Lower leg skin (tissue), 4 donors: ENCODE results near the gene SLC15A5. TPM values are rescaled to one million over a fixed set of nuclear protein-coding genes. Genes with fewer than 3 reads are reported as not detected.

ENCODE experiments used
- DNase-seq, 2 donors: peaks; one replicate each; pipeline ENCODE4 v3.0.0-alpha.2; 2019; ENCODE audit warnings: low spot score in 2 of 2
- H3K4me3 ChIP-seq: fragments of 200-600 bp; sonication (generic); 2 replicates; pipeline ENCODE4 v1.5.1; 2017; ENCODE audit warnings: mild to moderate bottlenecking, low read depth; ENCODE audit not compliant: poor library complexity, severe bottlenecking
- CTCF ChIP-seq, 3 donors: fragments of 450-650 bp; IDR thresholded peaks; one replicate each; pipeline ENCODE4 v1.5.1; 2016; ENCODE audit warnings: antibody characterized with exemption in 3 of 3, mild to moderate bottlenecking in 3 of 3, moderate library complexity in 2 of 3
- POLR2A ChIP-seq, 2 donors: fragments of 450-650 bp; IDR thresholded peaks; one replicate each; pipeline ENCODE4 v1.6.1; 2016 to 2017; ENCODE audit warnings: antibody characterized with exemption in 2 of 2, mild to moderate bottlenecking in 1 of 2, moderate library complexity in 1 of 2
- WGBS, 2 donors: methylation state at CpG; one replicate each; pipeline ENCODE4 v1.1.5; 2018; 5-methylcytosine and 5-hydroxymethylcytosine counted together
- intact Hi-C: fragments of 100-400 bp; cut with DNase I; formaldehyde crosslinking; loops from one replicate; pipeline ENCODE4 v1.15.0; 2023; ENCODE audit warnings: low total_unique reads
- total RNA-seq, 4 donors: library from RNA; depleted of rRNA; stranded (reverse); fragments of >200 nt; gene quantifications; one replicate each; pipeline ENCODE4 v1.1.0, GENCODE V29; 2016

Gene SLC15A5
- total RNA-seq, 4 donors from 2014 or later = not detected

DNA sequence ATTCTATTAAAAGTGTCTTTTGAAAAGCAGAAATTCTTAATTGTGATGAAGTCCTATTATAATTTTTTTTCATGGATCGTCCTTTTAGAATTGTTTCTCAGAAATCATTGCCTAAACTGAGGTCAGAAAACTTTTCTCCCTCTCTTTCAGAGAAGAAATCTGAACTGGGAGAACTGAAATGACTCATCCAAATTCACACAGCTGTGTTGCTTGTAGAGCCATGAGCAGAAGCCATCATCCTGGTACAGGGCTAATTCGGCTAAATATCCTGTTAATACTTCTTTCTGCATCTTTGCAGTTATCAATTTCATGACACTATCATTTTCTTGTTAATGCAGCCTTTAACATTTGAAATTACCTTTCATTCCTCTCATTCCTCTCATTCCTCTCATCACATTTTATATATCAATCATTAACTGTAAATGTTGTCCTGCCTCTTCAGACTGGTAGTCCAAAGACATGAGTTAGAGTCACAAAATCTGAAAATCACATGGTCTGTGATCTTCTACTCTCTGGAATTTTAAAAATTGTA lies 15.5 kb downstream of the SLC15A5 start:
- TF ChIP-seq POLR2A (IDR thresholded peaks at IDR 0.05) (no peak), CTCF (IDR thresholded peaks at IDR 0.05) (no peak)
- DNase-seq = no peak
- H3K4me3 ChIP-seq = no peak overlapping the region
- intact Hi-C loops = no loop called here
- 82 to 84% methylated on average over 2 of the region's 2 CpGs for WGBS, 2 donors

DNA sequence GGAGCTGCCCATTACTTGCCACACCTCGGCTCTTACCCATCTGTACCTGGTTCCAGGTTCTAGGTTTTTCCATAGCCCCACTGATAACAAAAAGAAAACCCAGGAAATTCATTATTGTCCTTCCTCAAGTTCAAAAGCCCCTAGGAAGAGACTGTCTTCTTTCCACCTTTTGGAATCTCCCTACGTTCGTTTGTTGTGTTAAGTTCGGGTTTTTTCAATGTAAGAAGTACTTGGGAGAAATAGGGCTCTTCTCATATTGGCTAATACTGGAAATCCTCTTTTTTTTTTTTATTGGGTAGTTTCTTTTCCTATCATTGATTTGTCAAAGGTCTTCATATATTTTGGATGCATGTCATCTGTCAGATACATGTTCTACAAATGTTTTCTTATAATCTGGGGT lies 17.3 kb downstream of the SLC15A5 start:
- no peak overlapping the region for H3K4me3 ChIP-seq
- WGBS, 2 donors = 85 to 87% methylated on average over 4 of the region's 4 CpGs
- TF ChIP-seq CTCF (IDR thresholded peaks at IDR 0.05) (no peak), POLR2A (IDR thresholded peaks at IDR 0.05) (no peak)
- no peak for DNase-seq
- intact Hi-C loops = no loop called here

DNA sequence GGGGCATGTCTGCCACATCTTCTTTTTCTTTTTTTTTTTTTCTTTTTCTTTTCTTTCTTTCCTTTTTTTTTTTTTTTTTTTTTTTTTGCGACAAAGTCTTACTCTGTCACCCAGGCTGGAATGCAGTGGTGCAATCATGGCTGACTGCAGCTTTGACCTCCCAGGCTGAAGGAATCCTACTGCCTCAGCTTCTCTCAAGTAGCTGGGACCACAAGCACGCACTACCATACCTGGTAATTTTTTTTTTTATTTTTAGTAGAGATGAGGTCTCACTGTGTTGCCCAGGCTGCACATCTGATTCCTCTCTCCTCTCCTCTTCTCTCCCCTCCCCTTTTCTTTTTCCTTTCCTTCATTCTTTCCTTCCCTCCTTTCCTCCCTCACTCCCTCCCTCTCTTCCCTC lies 18.5 kb downstream of the SLC15A5 start:
- intact Hi-C loops = no loop called here
- WGBS, 2 donors = 69 to 83% methylated on average over 2 of the region's 2 CpGs
- no peak for TF ChIP-seq CTCF (IDR thresholded peaks at IDR 0.05)
- TF ChIP-seq POLR2A (IDR thresholded peaks at IDR 0.05) = no peak
- DNase-seq = no peak
- H3K4me3 ChIP-seq = no peak overlapping the region

DNA sequence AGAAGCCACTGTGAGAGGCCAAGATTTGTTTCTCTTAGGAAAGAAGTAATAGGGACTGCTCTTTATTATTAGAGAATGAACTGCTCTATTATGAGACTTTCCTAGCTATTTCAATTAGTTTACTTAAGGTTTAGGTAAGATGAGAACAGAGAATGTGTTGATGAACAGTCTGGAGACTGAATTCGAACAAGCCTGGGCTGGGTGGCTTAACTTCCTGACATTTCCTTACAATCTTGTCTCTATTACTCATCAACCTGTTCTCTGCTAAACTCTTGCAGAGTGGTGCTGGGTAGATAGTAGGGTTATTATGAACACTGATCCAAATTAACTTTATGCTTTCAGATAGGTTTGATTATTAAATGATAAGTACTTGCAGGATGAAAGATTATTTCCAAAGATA lies 31.2 kb downstream of the SLC15A5 start:
- TF ChIP-seq POLR2A (IDR thresholded peaks at IDR 0.05) (no peak), CTCF (IDR thresholded peaks at IDR 0.05) (no peak)
- WGBS, 2 donors = 78 to 82% methylated on average over 1 of the region's 1 CpG
- intact Hi-C loops = no loop called here

GRCh38 chr12:16245209-16245608 lies 32.3 kb downstream of the SLC15A5 start:
- DNase-seq = no peak
- no peak for TF ChIP-seq CTCF (IDR thresholded peaks at IDR 0.05)
- TF ChIP-seq POLR2A (IDR thresholded peaks at IDR 0.05) = no peak
- H3K4me3 ChIP-seq = no peak overlapping the region
- intact Hi-C loops = no loop called here
- WGBS, 2 donors = 46 to 52% methylated on average over 3 of the region's 3 CpGs

More for the DNA sequence above, 31.2 kb downstream of the SLC15A5 start:
- H3K4me3 ChIP-seq = no peak overlapping the region
- no peak for DNase-seq
